NCI-H2227 (cell line): Measurements from ENCODE around the gene FNDC5.

Source experiments
- DNase-seq: peaks from one replicate; lab custom pipeline; 2025; ENCODE audit not compliant: unreplicated experiment; lab: John Stamatoyannopoulos, UW

Gene FNDC5

DNA sequence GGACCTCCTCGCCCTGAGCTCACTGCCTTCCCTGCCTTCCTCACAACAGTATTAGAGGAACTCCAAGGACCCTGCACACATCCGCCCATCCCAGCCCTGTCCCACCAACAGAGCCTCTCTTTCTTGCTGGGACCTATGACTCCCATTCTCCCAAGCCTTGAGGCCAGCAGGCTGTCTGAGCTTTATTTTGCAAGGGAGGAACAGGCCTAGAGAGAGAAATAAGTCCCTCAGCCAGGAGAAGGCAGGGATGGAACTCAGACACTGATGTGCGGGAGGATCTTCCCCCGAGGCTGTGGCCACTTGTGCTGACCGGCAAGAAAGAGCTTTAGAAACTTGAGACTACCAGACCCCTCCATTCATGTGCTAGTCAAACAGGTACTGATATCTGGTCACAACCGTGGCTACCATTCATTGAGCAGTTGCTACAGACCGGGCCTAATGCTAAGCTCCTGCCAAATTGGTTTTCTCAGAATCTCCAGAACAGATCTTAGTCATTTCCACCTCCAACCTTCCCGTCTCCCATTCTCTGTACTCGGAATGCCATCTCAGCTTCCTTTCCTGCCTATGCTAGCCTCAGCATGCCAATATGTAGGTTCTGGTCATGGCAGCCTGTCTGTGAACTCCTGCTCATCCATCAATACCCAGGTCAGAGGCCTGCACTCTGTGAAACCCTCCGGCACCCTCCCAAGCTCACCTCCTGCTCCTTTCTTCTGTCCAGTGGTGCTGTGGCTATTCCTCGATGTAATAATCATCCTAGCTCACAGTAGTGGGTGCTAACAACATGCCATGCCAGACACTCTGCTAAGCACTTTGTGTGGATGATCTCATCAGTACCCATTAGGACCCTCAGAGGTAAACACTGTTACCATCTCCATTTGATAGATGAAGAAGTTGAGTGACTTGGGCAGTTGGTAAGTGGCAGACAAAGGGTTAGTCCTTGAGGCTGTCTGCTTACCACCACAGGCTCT lies 26.7 kb upstream of the FNDC5 start:
- no peak for DNase-seq

DNA sequence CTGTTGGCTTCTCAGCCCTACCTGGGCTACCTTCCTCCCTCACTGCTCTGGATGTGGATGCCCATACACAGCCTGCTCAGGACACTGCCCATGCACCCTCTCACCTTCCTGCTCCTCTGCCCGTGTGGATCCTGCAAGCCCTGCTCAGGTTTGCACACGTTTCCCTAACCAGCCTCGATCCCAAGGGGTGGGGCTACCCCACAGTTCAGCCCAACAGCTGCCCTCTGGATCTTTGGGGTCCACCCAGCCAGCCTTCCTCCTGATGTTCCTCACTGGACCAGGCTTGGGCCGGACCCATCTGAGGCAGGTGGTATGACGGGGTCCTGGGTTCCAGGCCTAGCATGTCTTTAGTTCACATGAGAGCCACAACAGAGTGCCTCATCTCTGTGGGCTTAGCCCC lies 25.7 kb upstream of the FNDC5 start:
- no peak for DNase-seq

DNA sequence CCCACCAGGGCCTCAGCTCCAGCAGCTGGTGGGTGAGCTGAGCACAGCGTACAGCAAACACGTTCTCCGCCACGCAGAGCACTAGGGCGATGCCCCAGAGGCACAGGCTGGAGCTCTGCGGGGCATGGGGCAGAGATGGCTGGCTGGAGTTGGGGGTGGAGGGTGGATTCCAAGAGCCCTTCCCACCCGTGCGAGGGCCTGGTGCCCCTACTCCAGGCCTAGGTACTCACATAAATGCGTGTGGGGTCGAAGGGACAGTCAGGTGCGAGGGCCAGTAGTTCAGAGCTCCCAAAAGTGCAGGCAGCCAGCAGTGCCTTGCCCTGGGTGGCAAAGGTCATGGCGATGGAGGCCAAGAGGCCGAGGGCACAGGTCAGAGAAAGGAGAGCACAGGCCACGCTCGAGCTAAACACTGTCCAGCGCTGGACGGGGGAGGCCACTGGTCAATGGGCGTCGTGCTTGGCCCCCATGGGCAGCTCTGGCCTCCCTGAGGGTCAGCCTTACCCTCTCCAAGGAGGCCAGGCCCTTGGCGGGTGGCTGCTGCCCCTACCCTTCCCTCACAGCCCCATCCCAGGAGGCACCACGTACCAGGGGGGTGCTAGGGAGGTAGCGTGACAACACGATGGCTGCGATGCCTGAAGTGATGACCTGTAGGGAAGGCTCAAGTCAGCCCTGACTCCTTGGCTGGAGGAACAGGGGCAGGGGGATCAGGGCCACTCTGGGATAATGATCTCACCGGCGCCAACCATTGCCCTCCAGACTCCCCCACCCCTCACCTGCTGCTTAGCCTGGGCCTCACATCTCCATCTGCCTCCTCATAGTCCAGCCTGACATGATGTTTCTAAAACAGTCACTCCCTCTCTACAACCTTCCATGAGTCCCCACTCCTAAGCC lies 24.9 kb upstream of the FNDC5 start:
- DNase-seq: no peak

DNA sequence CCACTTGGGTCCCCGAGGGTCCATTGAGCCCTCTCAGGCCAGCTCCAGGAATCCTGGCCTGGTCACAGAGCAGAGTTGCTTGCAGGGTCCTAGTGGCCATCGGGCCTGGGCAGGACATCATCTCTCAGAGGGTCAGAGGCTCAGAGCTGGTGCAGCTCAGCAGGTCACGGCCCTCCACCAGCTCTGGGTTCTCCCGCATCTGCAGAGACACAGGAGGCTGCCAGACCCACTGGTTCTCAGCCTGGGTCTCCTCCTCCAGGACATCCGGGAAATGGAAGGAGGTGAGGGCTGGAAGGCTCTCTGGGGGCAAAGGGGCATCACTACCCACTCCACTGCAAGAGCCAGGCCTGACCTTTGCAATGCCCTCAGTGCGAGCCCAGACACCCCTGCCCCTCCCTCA lies 24.0 kb upstream of the FNDC5 start:
- DNase-seq: no peak

DNA sequence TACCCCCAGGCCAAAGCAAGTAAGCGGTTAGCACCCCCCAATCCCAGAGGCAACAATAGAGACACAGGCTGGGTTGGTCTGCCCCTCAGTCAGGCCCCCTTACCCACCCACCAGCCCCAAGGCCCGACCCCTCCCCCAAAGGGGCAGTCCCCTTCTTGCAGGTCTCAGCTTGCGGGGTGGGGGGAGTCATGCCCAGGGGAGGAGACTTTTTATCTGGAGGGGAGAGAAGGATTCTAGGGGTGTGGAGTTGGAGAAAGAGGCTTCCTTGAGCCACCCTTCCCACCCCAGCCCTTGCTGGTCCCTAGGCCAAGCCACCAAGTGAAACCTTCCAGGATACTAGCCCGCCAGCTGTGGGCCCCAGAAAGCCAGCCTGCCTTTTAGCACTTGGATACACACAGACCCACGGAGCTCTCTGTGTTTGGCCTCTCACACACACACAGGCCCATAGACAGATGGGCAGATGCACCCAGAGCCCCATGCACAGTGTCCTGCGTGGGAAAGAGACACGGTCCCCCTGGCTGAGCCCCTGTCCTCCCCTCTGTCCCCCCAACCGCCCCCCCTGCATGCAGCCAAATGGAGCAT lies 23.4 kb upstream of the FNDC5 start:
- DNase-seq: peak; percentile 68

DNA sequence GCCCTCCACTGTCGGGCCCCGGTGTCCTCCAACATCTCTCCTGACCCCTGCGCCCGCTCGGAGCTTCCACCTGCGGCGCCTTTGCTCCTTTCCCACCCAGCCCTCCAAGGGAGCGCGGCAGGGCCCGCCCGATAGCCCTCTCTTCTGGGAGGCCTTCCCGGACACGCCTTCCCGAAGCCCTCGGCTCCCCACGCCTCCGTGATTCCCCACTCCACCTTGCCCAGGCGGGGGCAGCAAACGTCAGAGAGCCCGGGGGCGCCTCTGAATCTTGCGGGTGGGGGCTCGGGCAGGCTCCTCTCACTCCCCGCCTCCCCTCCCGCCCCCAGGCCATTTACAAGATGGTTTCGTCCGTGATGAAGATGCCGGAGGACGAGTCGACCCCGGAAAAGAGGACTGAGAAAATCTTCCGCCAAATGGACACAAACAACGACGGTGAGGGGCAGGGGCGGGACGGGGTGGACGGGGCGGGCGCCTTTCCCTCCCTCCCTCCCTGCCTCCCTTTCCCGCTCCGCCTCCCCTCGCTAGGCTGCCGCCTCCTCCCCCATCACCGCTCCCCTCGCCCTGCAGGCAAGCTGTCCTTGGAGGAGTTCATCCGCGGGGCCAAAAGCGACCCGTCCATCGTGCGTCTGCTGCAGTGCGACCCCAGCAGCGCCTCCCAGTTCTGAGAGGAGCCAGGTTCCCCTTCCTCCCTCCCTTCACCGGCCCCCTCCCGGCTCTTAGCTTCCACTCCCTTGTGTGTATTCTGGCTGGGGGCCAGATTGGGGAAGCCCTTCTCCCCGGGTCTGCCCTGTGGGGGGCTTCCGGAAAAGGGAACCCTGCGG lies 22.7 kb upstream of the FNDC5 start:
- peak; percentile 92 for DNase-seq

DNA sequence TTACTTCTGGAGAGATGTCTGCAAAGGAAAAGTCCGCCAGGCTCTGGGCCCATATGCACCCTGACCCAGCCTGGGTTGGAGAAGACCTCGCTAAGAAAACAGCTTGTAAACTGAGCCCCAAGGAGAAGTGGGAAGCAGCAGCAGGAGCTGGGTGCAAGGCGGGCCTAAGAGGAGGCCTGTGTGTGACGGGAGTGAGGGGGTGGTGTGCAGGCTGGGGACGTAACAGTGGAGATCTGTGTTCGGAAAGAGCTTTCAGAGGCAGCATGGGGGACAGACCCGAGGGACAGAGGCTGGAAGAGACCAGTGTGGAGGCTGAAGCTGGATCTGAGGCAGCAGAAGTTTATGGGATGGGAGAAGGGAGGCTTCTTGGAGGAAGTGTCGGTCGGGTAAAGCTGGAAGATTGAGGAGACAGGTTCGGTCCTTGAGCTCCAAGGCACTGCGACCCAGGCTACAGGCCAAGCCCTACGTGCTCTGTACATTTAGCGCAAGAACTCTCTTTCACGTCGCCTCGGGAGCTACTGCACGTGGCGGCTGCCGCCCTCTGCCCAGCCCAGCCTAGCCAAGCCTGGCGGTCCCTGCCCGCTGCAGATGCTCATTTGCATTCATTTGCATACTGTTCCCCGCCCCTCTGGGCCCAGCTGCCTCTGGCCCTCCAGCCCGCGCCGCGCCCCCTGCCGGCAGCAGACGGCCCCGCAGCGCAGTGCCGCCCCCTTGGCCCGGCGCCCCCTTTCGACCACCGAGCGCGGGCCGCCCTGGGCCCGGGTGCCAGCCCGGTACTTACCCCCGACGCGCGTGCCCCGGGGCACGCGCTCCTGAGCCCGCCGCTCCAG lies 21.9 kb upstream of the FNDC5 start:
- peak; percentile 80 for DNase-seq

DNA sequence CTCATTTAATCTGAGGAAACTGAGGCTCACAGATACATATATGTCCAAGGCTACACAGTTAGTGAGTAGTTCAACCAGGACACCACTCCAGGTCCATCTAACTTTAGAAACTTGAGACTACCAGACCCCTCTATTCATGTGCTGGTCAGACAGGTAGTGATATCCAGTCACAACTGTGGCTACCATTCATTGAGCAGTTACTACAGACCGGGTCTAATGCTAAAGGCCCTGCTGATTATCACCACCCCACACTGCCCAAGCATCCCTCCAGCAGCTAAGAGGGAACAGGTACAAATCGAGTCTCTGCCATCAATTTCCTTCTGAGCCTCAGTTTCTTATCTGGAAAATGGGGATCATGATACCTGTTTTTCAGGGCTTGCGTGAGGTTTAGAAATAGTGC lies 20.9 kb upstream of the FNDC5 start:
- DNase-seq: no peak

DNA sequence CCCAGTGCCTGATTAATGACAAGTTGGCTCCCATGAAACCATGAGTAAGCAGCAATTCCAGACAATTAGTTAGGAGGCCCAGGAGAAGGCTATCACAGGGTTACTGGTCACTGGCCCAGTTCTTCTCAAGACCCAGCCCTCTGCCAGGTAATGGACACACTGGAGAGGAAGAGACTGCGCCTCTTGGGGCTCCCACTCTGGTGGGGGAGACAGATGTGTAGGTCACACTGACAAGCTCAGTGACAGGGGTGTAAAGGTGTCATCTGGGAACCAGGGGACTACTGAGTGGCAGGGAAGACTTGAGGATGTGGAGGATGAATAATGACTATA lies 20.5 kb upstream of the FNDC5 start:
- DNase-seq: no peak

DNA sequence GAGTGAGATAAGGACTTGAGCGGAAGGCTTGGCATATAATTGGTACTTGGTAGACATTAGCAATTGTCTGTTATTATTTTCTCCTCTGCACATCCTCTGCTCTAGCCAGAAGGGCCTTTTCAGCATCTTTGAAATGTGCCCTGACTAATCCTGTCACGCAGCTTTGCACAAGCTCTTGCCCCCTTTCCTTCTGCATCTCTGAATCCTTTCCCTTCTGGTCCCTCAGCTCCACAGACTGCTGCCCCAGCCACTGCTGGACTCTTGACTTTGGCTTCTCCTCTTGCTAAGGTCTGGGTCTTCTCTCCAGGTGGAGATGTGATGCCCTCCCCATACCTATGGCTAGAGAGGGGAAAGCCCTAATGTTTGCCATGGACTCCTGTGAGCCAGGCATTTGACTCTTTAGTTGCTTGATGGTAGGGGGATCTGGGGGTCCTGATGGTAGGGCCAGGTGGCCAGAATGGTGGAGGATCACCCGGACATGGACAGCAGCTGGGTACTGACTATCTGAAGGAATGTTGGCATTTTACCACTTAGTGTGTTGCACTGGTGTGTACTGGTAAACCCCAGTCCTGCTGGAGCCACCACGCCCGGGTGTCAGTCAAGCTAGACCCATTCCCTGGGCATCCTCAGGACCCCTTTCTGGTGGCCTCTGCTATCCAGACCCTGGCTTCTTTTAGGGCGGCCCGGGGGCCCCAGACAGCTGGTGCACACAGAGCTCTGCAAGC lies 20.0 kb upstream of the FNDC5 start:
- DNase-seq: peak; percentile 83

DNA sequence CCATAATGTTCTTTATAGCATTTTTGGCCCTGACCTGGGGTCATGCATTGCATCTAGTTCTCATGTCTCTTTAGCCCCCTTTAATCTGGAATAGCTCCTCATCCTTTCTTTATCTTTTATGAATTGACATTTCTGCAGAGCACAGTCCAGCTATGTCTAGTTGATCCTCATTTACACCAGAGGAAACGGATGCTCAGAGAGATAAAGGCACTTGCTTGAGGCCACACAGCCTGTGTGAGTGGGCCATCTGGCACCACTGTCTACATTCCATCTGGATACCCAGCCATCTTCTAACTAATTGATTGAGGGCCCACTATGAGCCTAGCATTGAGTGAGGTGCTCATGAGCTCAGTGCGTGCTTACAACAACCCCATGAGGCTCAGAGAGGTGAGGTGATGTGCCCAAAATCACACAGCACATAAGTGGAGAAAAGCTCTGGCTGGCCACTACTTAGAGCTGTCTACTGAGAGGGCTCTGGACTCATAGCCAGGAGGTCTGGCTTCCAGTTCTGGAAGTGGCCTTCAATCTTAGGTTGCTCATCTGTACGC lies 19.1 kb upstream of the FNDC5 start:
- no peak for DNase-seq

DNA sequence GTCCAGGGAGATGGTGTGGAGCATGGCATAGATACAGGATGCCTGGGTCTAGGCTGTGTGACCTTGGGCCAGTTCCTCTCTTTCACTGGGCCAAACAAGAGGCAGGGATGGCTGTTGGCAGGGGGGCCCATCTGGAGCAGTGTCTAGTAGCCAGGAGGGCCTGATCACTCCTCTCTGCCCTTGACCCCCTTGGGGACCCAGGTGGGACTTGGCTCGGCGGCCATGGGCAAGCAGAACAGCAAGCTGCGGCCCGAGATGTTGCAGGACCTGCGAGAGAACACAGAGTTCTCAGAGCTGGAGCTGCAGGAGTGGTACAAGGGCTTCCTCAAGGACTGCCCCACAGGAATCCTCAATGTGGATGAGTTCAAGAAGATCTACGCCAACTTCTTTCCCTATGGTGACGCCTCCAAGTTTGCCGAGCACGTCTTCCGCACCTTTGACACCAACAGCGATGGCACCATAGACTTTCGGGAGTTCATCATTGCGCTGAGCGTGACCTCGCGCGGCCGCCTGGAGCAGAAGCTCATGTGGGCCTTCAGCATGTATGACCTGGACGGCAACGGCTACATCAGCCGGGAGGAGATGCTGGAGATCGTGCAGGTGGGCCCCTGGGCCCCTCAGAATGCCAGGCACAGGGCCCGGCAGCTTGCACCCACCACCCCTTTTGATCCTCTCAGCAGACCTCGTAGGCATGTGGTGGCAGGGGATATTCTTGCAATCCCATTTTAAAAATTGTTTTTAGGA lies 18.1 kb upstream of the FNDC5 start:
- DNase-seq: no peak

DNA sequence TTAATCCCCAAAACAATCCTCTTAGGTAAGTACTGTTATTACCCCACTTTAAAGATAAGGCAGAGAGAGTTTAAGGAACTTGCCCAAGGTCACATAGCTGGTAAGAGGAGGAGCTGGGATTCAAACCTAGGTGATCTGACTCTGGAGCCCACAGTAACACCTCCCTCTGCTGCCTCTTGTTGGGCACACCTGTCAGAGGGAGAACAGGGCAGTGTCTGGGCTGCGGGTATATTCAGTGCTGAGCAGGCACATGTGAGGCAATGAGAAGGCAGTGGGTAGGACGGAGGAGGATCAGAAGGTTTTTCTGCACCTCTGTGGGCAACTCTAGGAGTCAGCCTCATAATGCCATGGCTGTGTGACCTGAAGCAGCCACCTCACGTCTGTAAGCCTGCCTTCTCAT lies 17.4 kb upstream of the FNDC5 start:
- DNase-seq: no peak

DNA sequence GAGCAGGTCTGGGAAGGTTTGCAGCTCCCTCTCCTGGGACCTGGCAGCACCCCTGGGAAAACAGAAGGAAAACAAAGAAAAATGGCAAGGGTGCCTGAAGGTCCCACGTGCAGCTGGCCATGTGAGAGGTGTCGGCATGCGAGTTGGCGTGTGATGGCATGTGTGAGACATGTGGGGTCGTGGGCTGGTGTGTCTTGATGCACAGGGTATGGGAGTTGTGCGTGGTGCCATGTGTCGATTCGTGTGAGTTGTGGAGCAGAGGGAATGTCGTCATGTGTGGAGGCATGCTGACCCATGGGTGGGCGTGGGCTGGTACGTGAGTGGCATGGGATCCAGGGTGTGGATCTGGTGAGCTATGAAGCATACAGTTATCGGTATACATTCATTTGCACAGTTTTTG lies 16.9 kb upstream of the FNDC5 start:
- no peak for DNase-seq

DNA sequence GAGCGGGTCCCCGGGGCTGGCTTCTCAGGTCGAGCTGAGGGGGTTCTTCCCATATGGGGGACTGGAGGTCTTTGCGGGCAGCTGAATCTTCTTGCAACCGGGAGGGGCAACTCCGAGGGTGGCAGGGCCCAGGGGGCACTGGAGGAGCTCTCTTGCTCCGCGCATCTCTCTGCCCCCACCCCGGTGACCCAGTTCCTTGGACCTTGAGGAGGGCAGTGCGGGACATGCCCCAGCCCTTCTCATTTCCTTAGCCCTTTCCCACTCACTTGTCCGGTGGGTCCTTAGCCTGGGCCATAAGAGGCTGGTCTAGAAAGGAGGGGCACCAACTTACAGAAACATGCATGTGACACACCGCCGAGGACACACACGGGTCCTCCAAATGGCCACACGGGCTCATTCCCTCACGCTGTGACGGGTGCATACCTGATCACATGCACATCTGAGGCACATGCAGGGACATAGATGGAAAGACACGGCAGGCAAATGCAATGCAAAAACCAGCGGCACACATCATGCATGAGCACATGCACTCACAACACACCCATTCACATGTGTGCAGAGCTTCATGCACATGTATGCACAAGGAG lies 16.2 kb upstream of the FNDC5 start:
- DNase-seq: no peak

DNA sequence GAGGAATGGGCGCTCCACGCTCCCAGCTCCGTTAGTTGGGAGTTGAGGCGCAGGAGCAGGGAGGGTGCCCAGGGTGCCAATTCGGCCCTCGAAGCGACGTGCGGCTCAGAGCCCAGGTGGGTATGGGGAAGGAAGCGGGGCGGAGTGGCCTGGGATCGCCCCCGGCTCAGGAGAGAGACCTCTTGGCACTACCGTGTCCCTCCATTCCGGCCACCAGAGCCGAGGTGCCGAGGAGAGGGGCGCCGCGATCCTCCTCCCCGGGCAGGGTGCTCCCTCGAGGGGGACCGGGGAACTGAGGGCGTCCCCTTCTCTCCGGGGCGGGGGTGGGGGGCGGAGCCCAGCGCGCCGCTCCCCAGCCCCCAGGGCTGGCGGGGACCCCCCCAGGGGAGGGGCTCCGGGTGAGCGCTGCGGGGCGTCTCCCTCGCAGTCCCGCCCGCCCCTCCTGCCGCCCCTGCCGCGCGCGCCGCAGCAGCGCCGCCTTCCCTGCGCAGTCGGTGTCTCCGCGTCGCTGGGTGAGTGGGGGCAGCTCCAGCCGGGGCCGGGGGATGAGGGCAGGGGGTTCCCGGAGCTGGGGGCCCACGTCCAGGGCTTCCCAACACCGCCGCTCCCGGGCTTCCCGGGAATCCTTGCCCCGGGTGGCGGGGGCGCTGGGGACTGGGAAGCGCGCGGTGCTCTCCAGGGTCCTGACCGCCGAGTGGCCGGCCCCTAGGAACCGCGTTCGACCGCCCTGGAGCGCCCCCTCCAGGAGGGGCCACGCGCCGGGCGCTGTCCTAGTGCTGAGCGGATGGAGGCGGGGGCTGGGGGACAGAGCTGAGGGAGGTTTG lies 15.5 kb upstream of the FNDC5 start, which contains the start of gene HPCA:
HPCA (plus strand) TSS at position 488 of the 824 bp plus-strand sequence. CDS start 2,408 bp downstream, outside the sequence.
- peak; percentile 75 for DNase-seq

DNA sequence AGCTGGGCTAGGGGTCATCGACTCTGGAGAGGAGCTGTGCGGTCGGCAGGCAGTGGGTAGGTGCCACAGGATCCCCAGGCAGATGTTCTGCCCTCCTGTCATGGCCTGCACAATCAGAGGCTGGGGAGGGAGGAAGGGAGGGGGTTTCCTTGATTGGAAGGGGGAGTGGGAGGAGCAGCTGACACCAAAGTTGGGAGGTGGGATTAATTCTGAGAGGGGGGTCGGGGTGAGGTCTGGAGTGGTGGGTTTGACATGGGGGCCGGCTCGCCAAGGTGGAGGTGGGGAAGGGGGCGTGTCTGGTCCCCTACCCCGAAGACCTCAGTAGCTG lies 14.9 kb upstream of the FNDC5 start:
- DNase-seq: no peak
